HPDE6-E6E7 (cell line): ENCODE data around the gene SEPTIN5.
A peak's percentile ranks its signal among the peaks of the same experiment; 100 is the strongest.
"Not testable (repeated sequence)": the region's sequence is repeated elsewhere in the genome, so short reads cannot be mapped to it uniquely, and the experiment has no call there.

Experiments
- DNase-seq: peaks from one replicate; pipeline ENCODE4 v3.0.0; 2011; ENCODE audit warnings: missing footprints; ENCODE audit errors: extremely low spot score

The SEPTIN5 gene

DNA sequence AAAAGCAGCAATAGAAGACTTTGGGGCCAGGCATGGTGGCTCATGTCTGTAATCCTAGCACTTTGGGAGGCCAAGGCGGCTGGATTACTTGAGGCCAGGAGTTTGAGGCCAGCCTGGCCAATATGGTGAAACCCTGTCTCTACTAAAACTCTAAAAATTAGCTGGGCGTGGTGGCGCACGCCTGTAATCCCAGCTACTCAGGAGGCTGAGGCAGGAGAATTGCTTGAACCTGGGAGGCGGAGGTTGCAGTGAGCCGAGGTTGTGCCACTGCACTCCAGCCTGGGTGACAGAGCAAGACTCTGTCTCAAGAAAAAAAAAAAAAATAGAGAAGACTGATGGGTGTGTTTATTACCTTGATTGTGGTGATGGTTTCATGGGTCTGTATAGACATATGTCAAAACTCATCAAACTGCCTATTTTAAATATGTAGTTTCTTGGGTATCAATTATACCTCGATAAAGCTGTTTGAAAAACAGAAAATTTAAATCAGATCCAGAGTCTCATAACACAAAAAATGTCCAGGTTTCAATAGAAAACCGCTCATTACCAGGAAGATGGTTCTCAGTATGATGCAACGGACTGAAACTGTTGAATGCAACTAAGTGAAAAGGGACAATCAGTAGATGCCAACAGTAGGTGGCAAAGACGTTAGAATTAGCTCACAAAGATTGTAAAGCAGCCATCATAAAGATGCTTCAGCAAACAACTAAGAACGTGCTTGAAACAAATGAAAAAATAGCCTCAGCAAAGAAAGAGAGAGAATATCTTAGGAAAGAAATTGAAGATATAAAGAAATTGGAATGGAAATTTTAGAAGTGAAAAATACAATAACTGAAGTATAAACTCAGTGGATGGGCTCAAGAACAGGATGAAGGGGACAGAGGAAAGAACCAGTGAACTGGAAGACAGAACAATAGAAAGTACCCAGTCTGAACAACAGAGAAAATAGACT, 33.1 kb upstream of the SEPTIN5 start:
- DNase-seq: no peak

DNA sequence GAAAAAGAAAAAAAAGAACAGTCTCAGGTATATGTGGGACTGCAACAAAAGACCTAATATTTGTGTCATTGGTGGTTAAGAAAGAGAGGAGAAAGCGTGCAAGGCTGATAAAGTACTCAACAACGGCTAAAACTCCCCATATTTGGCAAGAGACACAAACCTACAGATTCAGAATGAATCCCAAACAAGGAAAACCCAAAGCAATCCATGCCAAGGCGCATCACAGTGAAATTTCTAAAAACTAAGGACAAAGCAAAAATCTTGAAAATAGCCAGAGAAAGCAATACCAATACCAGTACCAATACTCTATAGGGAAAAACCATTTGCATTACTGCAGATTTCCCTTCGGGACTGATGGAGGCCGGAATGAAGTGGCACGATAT, 32.4 kb upstream of the SEPTIN5 start:
- no peak for DNase-seq

DNA sequence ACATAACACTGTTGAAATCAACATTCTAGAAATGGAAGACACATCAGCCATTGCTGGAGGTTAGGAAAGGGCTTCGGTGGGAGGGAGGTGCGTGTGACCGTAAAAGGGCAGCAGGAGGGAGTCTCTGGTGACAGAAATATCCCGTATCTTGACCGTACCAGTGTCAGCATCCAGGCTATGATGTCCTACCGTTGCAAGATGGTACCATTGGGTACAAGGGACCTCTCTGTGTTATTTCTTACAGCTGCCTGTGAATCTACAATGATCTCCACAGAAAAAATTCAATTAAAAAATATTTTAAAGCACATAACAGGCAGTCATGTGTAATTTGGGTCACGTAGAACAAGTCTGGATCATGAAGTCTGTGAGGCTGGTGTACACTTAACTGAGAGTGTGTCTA, 27.4 kb upstream of the SEPTIN5 start:
- no peak for DNase-seq

DNA sequence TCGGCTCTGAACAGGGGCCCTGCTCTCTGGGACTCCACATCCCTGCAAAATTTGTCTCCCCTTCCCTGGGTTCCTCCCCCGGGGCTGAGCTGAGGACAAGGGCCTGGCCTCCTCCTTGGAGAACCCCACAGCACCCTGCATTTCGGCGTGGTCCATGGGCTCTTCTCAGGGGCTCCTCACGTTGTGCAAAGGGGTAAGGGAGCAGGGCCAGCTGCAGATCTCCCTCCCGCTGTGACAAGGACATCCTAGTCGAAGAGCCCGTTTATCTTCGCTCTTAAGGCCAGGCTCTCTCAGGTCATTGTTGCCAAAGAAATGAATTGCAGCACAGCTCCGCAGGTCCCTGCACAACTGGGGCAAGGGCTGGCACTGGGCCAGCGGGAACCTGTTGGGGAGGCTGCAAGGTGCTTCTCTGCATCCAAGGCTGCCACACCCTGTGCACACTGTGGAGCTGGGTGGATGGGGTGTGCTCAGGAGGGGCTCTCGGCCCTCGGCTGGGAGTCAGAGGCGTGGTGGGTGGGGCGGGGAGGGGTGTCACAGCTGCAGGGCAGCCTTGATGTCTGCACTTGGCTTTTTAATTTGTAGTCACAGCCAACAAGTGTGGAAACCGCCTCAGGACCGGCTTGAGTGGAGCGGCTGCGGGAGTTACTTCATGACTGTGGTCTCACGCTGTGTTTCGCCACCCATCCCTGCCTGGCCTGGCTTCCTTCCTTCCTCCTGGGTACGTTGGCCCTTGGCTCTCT, 26.6 kb upstream of the SEPTIN5 start:
- DNase-seq: peak; percentile 27

DNA sequence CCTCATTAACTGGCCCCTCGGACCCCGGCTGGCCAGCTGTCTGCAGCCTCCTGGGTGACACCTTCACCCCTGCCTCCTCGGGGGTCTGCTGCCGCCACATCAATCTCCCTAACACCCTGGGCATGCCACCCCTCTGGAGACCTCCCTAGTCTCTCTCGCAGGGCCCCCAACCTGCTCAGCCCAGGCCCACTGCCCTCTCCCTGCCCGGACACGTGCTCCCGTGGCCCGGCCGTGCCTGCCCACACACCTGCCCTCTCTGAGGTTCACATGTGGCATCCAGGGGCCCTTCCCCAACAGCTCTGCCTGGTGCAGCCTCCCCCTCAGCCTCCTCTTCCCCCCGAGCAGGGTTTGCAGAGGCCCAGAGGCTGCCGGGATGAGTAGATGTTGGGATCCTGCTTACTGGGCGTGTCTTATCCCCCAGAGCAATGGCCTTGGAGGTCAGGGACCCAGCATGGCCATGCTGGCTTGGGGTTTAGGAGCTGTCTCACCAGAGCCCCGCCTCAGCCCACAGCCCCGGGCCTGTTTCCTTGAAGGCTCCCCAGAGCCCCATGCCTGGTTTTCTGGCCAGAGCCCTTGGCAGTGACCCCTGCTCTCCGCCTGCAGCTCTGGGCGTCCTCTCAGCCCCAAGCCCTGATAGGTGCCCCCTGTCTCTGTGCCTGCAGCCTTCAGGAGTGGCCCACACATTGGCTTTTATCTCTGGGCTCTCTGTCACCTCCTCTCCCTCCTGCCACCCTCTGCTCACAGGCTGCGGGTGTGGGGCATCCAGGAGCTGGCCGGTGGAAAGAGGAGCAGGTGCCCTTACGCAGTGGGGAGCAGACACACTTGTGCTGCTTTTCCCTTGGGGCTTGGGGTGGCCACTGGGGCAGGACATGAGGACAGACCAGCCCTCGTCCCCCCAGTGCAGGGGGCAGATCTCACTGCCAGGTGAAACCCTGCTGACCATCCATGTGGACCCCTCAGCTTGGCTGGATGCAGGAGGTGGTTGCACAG, 25.7 kb upstream of the SEPTIN5 start:
- DNase-seq: no peak

DNA sequence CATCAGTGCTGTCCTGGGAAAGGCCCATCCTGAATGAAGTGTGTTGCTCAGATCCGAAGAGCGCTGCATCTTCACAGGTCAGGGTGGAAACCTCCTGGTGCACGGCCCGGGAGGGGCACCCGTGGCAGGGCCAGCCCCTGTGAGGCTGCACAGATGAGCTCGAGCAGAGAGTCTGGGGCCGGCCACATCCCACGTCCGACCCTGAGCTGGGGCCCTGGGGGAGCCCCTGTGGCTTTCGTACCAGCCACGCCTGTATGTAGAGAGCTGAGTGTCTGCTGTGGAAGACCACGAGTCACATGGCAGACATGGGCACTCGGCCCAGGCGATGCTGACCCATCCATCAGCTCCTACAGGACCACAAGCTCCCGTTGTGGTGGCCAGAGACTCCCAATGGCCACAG, 24.9 kb upstream of the SEPTIN5 start:
- no peak for DNase-seq

DNA sequence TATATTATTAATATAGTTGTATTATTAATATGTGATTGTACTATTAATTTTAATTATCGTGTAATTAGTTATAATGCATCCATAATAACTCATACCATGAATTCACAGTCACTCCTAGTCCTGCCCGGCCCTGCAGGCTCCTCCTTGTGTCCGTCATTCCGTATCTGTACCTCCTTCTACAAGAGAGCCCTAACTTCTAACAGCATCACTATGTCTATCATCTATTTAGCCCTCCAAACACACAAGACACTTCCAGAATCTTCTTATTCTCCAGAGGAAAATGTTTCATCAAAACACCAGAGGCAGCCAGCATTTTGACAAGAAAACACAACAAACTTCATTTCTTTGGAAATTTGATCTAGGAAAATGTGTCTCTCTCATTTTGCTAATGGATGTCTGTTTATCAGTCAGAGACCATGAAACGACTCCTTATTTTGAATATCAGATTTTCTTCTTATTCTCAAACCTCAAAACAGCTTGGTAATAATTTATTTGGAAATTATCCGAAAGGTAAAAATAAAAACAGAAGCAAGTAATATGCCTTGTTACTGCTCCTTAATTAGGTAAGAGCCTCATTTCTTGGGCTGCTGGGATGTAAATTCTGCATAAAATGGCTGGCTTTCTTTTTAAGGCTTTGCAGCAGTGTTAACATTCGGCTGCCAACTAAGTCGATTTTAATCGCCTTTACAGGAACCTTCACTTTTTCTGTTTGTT, 23.1 kb upstream of the SEPTIN5 start:
- DNase-seq: no peak

DNA sequence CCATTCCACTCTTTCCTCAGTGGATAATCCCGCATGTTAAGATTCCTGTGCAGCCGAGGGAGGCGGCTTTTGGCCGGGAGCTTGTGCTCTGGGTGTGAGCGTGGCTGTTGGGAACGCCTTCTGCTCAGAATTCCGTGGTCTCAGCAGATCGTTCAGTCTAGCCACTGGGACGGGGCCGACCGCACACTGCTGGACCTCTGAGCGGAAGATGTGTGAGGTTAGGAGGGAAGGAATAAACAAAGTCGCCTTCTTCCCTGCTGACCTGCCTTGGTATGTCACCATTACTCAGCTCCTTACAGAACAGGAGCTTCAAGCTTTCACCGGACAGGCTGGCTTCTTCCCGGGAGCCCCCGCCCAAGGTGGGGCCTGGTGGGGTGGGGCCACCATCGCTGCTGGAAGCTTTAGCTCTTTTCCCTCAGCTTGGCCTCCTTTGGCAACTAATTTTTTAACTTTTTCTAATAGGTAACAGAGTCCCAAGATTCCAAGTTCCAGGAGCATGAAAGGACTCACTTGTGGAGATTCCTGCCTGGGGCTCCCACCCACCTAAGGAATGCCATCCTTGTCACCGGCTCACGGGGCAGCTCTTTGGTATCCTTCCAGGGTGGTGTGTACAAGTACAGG, 22.5 kb upstream of the SEPTIN5 start:
- peak; percentile 35 for DNase-seq

DNA sequence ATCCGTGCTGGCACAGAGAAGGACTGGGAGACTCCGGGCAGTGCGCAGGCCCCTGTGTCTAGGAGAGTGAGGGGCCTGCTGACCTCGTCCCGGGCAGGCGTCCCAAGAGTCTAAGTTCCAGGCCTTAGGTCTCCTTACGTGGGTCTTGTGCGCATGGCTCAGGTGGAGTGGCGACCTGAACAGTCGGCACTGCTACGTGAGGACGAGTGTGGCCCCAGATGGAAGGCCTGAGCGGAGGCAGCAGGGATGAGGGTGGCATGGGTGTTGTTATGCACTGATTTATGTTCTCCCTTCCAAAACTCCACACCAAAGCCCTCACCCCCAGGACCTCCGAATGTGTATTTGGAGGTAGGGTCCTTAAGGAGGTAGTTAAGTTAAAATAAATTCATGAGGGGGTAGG, 20.7 kb upstream of the SEPTIN5 start:
- DNase-seq: no peak

DNA sequence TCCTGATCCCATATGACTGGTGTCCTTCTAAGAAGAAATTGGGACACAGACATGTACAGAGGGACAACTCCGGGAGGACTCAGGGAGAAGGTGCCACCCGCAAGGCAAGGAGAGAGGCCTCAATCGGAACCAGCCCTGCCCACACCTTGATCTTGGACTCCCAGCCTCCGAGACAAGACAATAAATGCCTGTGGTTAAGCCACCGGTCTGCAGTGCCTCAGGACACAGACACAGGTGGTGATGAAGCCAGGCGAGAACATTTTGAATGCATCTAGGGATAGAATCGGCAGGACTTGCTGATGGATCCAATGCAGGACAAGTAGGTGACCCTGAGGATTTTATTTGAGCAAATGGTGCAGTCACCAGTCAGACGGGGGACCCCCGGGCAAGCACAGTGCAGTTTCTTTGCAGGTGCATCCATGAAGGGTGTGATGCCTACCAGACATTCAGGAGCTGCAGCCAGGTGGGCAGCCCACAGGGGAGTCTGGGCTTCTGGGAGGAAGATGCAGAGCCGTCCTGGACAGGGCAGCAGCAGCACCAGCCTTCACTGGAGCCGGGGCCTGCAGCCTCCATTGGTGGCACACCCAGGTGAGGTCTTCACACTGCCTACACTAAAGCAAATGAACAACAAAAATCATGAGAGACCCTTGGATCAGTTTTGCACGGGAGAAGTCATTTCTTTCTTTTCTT, 20.2 kb upstream of the SEPTIN5 start:
- DNase-seq: no peak

DNA sequence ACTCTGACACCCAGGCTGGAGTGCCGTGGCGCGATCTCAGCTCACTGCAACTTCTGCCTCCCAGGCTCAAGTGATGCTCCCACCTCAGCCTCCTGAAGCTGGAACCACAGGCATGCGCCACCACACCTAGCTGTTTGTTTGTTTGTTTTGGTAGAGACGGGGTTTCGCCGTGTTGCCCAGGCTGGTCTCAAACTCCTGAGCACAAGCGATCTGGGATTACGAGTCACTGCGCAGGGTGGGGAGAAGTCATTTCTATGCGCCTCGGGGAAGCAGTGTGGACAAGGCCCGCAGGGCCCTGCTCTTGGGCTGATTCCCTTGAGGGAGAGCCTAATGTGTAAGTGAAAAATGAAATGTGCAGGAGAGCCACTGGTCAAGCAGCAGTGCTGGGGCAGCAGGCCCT, 19.6 kb upstream of the SEPTIN5 start:
- DNase-seq: no peak

DNA sequence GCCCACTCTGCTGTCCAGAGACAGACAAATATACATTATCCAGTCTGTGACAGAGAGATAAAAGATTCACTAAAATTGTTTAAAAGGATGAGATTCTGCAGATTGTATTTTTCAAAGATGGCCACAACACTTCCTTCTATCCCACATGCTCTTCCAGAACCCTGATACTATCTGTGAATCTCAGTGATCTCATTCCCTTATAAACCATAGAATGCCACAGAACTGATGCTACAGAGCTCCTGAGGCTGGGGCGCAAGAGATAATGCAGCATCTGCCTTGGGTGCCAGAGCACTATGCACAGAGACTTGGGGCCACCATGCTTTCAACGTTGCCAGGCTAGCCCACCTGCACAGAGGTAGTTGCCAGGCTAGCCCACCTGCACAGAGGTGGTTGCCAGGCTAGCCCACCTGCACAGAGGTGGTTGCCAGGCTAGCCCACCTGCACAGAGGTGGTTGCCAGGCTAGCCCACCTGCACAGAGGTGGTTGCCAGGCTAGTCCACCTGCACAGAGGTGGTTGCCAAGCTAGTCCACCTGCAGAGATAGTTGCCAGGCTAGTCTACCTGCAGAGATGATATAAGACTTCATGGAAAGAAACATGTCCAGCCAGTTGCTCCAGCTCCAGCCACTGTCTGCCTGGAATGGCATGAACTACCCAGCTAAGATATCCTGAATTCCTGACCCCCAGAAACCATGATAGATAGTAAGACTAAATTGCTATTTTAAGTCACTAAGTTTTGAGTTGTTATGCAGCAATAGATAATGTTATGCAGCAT, 17.6 kb upstream of the SEPTIN5 start:
- no peak for DNase-seq

DNA sequence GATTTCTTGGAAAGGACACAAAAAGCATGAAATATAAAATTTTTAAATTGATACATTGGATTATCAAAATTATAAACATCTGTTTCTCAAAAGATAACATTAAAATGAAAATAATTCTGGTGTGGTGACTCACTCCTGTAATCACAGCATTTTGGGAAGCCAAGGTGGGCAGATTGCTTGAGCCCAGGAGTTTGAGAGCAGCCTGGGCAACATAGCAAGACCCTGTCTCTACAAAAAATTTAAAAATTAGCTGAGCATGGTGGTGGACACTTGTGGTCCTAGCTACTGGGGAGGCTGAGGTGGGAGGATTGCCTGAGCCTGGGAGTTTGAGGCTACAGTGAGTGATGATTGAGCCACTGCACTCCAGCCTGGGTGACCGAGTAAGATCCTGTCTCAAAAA, 16.4 kb upstream of the SEPTIN5 start:
- DNase-seq: not testable (repeated sequence)

DNA sequence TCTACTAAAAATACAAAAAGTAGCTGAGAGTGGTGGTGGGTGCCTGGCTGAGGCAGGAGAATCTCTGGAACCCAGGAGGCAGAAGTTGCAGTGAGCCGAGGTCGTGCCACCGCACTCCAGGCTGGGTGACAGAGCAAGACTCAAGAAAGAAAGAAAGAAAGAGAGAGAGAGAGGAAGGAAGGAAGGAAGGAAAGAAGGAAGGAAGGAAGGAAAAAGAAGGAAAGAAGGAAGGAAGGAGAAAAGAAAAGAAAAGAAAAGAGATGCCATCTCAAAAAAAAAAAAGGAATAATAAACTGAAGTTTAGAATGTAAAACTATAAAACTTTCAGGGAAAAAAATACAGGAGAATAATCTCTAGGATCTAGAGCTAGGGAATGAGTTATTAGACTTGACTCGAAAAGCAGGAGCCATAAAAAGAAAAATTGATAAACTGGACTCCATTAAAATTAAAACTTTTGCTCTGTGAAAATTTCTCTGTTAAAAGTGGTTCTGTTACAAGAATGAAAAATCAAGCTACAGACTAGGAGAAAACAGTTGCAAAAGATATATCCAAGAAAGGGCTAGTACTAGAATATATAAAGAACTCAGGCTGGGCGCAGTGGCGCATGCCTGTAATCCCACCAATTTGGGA, 13.4 kb upstream of the SEPTIN5 start:
- no peak for DNase-seq

DNA sequence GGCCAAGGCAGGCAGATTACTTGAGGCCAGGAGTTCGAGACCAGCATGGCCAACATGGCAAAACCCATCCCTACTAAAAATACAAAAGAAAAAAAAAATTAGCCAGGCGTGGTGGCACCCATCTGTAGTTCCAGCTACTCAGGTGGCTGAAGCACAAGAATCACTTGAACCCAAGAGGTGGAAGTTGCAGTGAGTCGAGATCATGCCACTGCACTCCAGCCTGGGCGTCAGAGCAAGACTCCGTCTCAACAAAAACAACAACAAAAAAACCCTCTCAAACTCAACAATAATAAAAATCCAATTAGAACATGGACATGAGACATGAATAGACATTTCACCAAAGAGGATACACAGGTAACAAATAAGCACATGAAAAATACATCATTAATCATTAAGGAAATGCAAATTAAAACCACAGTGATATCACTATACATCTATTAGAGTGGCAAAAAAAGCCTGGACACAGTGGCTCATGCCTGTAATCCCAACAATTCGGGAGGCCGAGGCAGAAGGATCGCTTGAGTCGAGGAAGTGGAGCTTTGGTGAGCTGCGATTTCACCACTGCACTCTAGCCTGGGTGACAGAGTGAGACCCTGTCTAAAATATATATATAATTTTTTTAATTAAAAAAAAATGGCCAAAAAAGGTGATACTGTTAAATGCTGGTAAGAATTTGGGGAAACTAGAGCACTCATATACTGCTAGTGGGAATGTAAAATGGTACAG, 12.7 kb upstream of the SEPTIN5 start:
- DNase-seq: no peak

DNA sequence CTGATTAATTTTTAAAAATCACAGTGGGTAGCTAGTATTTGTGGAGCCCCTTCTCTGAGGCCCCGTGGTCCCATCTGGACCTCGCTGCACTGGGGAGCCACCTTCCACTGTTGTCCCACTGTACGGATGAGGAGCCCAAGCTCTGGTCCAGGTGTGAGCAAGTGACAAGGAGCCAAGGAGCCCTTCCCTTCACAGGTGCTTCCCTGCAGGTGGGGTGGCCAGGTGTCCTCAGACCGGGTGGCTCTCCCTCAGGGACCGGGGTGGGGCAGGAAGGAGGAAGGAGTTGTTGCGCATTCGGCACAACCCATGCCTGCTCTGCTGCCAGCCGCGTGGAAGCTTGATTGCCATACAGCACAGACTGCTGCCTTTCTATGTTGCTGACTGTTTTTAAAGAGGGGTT, 10.4 kb upstream of the SEPTIN5 start:
- no peak for DNase-seq

DNA sequence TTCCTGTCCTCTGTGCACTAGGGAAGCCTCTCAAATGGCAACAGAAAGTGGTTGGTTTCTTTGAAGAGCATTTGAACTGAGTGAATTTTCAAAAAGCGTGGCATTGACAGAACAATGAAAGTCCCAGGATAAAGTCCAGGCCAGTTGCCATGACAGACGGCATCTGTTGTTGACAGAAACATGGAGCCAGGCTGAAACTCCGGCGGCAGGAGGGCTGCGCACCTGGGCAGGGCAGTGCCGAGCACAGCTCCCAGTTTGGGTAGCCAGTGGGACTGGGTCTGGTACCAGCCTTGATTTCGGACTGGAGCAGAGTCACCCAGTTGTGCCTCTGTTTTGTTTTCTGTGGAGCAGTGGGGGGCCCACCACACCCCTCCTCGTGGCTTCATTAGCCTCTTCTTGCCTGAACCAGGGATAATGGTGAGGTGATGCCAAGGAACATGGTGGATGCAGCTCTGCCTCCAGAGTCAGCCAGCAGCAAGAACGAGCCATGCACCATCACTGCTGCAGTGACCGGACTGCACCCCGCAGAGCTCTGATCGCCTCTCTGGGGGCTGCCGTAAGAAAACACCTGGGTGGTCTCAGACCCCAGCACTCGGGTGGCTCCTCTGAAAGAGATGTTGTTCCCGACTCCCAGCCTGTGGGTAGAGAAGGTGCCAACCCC, 9.8 kb upstream of the SEPTIN5 start:
- DNase-seq: no peak
